HG02884 (cell line): Measurements from ENCODE around the gene JAKMIP3.

Experiments used
- ATAC-seq: cut with Tn5 transposase; IDR thresholded peaks from one replicate; pipeline ENCODE4 v1.9.1; 2021; ENCODE audit warnings: mild to moderate bottlenecking, moderate library complexity; ENCODE audit not compliant: unreplicated experiment

Gene JAKMIP3

DNA sequence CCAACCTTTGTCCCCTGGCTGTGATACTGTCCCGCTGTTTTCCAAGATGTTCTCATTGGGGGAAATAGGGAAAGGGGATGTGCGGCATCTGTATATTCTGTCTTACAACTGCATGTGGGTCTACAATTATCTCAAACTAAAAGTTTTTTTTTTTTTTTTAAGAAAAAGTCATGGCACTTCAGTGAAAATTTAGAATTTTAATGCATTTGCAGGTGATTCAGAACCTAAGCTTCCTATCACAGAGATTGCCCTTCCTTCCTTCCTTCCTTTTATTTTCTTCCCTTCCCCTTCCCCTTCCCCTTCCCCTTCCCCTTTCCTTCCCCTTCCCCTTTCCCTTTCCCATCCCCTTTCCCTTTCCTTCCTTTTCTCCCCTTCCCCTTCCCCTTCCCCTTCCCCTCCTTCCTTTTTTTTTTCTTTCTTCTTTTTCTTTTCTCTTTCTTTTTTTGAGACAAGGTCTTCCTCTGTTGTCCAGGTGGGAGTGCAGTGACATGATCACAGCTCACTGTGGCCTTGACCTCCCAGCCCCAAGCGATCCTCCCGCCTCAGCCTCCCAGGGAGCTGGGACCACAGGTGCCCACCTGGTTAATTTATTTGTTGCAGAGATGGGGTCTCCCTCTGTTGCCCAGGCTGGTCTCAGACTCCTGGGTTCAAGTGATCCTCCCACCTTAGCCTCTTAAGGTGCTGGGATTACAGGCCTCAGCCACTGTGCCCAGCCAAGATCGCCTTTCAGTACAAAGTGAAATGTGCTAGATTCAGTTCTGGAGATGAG, 32.0 kb downstream of the JAKMIP3 start:
- no peak for ATAC-seq

- ATAC-seq, result no peak
These were observed 33.0 kb downstream of the JAKMIP3 start for GRCh38 chr10:132098539-132099388.

GRCh38 chr10:132099389-132100090, 33.8 kb downstream of the JAKMIP3 start:
- no peak for ATAC-seq

GRCh38 chr10:132100091-132100481, 34.3 kb downstream of the JAKMIP3 start:
- ATAC-seq, result no peak

- ATAC-seq, result no peak
These were observed 35.0 kb downstream of the JAKMIP3 start for GRCh38 chr10:132100556-132101349.

GRCh38 chr10:132101529-132101928, 35.8 kb downstream of the JAKMIP3 start:
- ATAC-seq, result no peak

- no peak for ATAC-seq
These were observed 36.4 kb downstream of the JAKMIP3 start for GRCh38 chr10:132102071-132102716.

GRCh38 chr10:132102717-132103110, 37.0 kb downstream of the JAKMIP3 start:
- no peak for ATAC-seq

- no peak for ATAC-seq
These were observed 37.6 kb downstream of the JAKMIP3 start for GRCh38 chr10:132103116-132103910.

DNA sequence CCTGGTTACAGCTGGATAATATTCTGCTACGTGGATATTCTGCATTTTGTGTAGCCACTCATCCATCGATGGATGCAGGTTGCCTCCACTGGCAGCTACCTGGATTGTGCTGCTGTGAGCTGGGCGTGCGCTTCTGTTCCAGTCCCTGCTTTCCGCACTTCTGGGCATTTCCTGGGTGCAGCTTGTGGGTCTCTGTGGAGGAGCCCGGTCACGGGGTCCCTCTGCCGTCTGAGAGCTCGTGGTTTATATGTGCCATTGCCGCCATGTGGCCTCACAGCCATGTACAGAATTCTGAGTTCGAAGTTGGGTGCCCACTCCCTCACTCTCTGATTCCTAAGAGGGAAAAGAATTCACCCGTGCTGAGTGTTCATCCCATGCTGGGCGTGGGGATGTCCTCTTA, 38.3 kb downstream of the JAKMIP3 start:
- no peak for ATAC-seq

- no peak for ATAC-seq
These were observed 38.9 kb downstream of the JAKMIP3 start for GRCh38 chr10:132104471-132105301.

DNA sequence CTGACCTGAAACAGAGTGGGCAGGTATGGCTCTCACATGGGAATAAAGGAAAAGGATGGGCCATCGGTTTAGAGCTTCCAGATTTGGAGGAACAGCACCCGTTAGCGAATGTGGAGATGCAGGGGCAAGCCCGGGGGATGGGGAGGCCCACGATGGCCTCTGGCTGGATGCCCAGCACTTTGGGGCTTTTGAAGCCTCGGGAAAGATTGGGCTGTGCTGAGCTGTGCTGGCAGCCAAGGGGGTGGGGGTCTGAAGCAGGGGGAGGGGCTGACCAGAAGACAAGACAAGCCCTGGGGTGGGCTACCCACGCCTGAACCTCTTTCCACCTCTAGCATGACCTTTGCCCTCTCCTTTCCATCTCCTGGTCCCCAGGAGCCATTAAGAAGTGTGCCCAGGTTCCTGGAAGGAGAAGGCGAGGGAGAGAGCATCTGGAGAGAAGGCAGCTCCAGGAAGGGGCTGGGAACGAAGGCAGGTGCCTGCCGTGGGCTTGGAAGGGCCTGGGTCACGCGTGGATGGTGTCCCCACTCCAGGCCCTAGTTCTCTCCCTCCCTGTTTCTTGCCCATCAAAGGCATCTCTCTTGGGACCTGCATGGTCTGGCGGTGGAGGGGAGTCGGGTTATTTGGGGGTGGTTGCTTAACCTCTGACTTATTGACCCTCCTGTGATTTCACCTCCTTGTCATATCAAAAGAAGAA, 39.7 kb downstream of the JAKMIP3 start:
- no peak for ATAC-seq

- ATAC-seq, result no peak
These were observed 40.7 kb downstream of the JAKMIP3 start for GRCh38 chr10:132106431-132106830.

- no peak for ATAC-seq
These were observed 41.6 kb downstream of the JAKMIP3 start for GRCh38 chr10:132107186-132107948.

DNA sequence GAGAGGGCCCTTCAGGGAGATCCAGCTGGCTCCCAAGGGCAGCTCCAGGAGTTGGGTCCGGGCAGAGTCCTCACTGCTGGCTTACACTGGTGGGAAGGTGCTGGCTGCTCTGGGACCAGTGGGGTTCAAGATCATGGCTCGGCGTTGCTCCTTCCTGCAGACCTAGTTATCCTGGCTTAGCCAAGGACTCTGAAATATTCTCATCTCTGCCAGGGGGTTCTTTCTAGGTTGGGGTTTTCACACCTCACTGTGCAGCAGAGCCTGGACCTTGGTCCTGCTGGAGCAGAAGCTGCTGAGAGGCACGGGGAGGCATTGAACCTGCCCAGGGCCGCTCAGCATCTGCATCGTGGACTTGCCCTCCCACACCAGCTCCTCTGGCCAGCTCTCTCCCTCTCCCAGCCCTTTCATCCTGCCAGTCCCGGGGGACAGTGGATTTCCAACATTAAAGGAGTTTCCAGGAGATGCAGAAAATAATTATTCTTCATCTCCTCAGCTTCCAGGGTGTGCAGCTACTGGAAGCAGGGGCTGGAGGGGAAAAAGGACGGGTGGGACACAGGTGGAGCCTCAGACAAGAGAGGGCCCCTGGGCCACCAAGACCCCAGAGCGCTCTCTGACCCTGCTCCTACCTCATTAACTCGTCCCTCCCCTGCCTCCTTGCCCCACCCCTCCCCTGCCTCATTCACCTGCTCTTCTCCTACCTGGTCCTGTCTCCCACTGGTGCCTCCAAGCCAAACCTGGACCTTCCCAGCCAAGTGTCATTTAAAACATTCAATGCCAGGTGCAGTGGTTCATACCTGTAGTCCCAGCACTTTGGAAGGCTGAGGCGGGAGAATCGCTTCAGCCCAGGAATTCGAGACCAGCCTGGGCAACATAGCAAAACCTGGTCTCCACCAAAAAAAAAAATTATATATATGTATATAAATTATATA, 42.5 kb downstream of the JAKMIP3 start:
- ATAC-seq, result no peak
